GM18868 (cell line): ENCODE data around the gene ADGB.

Source experiments
- ATAC-seq: cut with Tn5 transposase; IDR thresholded peaks from one replicate; pipeline ENCODE4 v1.9.1; 2021; ENCODE audit warnings: mild to moderate bottlenecking, moderate library complexity; ENCODE audit not compliant: unreplicated experiment

Gene ADGB

DNA sequence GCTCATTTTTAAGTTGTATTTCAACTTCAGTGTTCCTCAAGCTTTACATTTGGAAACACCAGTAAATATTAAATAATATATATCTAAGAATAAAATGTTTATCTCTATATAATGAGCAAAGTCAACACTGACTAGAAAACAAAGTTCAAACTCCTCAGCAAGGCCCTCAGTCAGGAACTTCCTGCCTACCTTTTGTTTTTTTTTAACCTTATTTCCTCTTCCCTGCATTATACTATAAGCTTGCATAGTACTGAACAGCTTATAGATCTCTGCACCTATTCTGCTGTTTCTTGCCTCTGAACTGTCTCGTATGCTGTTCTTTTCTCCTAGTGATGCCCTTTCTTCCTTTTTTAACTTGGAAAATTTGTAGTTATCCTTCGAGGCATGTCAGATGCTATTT lies 29.6 kb downstream of the ADGB start:
- ATAC-seq, result no peak

DNA sequence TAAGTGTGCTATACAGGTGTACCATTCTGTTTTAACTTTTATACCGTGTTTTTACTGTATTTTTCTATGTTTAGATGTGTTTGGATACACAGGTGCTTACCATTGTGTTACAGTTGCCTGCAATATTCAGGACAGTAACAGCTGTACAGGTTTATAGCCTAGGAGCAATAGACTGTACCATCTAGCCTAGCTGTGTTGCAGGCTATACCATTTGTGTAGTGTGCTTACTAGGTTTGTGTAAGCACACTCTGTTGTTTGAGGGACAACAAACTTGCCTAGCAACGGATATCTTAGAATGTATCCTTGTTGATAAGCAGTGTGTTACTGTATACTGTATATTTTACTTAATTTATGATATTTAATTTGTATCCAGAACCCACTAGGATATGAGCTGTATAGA lies 35.2 kb downstream of the ADGB start:
- no peak for ATAC-seq

DNA sequence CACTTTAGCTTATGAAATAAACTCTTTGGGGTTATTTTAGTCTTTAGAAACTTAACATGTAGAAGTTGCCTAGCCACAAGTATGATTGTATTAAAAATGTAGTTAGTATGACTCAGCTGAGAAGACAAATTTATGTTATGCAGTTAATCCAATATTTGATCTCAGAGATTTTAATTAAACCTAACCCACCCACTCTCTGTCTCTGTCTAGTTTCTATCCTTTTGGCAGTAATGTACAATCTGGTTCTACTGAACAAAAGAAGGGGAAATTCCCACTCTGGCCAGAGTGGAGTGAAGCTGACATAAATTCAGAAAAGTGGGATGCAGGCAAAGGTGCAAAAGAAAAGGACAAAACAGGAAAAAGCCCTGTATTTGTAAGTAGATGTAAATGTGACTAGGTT lies 36.4 kb downstream of the ADGB start:
- ATAC-seq, result no peak

DNA sequence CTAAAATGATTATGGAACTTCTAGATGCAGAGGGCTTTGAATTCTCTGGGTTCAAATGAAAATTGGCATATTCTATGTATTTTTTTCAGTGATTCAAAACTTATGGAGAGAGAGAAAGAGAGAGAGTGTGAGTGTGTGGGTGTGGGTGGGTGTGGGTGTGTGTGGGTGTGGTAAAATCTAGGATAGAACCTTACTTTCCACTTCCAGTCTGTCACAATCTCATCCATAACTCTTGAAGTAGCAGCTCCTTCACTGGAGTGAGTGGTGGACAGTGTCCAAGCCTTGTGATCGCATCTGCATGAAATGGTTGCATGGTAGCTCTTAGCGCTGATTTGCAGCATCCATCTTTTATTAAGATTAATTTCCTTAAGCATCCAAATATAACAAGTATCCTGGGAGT lies 37.7 kb downstream of the ADGB start:
- ATAC-seq, result no peak

DNA sequence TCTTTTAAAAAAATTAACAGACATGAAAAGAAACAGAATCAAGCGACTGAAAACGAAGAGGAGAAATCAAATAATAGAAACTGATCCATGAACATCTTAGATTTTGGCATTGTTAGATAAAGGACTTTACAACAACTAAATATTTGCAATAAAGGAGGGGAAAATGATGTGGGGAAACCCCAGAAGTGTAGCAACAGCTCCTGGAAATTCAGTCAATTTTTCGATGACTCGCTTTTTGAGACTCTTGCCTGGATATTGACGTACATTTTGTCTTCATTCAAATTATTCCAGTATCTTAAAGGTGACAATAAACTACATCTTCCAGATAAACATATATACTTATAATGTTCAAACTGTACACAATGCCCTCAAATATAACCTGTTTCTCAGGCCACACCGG lies 44.1 kb downstream of the ADGB start:
- no peak for ATAC-seq

DNA sequence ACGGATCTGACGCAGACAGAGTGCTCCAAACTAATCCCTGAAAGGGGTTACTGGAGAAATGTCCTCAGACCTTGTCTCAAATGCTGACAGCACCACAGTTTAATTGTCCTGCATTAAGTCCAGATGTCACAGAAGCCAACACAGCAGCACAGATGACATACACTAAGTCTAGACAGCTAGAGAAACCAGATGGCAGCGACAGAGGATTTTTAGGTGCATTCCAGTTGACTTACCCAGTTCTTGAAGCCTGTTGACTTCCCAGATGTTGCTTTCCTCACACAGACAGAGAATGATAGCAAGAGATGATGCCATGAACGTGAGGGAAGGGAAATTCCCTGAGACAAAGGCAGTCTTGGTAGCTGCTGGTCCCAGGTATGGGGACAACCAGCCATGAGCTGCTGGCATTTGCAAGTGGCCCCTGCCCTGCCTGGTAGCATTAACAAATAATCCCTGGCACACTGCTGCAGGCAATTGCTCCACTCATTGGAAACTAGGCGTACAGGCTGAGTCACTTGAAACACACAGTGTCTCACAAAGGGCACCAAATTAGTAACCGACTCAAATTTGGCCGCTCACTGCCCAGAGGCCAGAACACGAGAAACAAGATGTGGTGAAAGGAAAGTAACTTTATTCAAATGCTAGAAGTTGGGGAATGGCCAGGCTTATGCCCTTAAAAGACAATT lies 52.2 kb downstream of the ADGB start:
- peak; percentile 53 for ATAC-seq

DNA sequence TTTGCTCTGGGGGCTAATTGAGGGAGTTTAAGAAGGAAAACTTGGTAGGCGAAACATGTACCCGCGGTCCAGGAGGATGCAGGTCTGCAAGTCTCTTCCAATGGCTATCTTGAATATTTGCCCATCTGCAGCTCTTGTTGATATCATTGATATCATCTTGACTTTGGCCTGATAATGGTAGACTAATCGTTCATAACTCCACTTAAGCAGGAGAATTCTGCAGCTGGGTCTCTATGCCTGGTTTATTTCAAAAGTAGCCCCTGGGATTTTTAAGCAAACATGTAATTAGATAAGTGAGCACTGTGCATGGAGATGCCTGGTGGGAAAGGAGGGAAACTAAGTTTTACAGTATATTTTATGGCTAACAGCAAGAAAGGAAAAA lies 52.7 kb downstream of the ADGB start:
- ATAC-seq, result no peak

DNA sequence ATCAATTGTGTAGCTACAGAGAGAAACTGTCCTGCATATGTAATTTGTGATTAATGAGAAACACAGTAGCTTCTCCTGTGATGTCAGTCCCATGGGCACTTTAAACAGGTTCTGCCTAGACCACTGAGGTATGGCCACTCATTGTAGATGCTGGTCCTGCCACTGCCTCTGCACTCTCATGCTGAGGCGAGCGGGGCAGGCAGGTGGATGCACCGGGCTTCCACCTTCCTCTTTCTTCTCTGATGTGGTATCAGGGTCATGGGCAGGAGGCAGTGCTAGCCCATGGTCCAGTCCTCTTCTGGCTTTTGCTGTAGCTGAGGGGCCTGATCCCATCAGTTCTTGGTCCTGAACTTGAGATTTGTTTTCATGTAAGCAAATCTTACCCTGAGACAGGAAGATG lies 58.7 kb downstream of the ADGB start:
- no peak for ATAC-seq

DNA sequence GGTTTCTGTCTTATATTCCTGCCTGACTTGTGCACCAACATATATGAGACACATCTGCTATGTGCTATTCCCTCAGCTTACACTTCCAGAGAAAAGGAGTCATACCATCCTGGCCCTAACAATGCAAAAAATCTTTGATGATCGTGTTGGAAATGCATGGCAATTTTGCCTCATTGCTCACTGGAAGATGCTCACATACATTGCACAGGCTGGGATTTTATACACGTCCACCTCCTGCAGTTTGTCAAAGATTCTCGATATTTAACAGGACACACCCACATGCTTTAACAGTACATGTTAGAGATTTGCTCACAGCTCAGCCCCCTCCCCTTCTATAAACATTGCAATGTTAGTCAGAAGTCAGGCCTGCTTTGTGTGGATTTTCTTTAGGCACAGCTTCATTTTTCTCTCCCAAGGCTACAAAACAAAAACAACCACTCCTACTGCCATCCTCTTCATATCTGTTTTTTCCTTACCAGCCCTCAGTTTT lies 66.1 kb downstream of the ADGB start:
- no peak for ATAC-seq

DNA sequence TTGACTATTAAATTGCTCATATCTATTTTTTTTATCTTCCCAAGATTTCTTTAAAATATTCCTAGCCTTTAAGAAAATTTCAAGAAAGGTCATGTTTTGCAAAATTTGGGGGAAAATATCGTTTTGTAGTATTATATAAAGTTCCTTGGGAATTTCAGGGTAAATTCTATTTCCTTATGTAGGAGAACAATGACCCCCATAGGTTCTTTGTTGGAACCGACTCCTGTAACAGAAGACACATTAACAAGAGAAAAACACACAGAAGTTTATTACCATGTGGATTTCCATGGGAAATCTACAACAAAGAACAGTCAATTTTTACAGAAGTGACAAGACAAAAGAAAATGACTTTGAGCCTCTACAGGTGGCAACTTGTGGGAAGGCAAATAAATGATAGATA lies 68.1 kb downstream of the ADGB start:
- no peak for ATAC-seq

DNA sequence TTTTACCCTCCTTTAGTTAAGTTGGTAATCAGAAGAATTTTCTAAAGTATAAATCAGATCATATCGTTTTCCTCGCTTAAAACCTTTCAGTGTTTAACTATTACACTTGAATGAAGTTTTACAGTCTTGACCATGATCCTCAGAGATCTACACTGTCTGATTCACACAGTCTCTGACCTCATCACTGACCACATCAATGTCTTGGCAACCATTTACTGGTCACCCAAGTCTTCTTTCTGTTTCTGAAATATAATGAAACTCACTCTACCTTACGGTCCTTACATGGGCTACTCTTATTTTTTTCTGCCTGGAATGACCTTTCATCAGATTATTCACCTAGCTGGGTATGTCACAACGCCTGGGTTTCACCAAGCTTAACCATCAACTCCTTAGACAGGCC lies 71.4 kb downstream of the ADGB start:
- ATAC-seq, result no peak

DNA sequence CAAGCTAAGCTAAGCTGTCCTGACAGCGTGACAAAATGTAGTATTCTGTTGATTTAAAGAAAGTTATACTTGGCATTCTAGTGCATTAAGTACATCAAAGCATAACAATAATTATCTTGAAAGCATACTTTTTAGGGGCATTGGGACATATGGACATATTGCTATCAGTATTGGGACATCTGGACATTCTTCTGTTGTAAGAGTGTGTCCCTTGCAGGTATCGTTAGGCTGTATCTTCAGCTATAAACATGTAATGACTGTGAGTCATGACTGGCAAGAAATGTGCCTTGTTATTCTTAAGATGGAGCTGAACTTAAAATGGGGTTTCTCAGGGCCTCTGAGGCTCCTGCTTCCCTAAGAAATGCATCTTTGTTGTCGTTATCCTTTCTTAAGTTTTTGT lies 74.3 kb downstream of the ADGB start:
- ATAC-seq, result no peak

DNA sequence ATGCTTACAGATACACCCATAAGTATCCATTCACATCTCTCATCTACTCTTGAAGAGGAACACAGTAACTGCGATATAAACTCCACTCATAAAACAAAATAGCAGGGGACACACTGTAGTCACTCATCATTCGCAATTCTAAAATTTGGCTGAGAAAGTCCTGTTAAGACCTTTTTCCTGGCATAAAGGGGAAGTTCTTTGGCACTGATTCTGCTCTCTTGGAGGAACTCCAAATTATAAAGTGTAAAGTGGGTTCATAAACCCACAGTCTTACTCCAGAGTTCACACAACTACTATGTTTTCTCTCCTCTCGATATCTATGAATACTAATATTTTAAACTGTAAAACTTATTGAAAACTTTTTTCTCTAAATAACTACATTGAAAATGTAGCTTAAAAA lies 80.6 kb downstream of the ADGB start:
- no peak for ATAC-seq

DNA sequence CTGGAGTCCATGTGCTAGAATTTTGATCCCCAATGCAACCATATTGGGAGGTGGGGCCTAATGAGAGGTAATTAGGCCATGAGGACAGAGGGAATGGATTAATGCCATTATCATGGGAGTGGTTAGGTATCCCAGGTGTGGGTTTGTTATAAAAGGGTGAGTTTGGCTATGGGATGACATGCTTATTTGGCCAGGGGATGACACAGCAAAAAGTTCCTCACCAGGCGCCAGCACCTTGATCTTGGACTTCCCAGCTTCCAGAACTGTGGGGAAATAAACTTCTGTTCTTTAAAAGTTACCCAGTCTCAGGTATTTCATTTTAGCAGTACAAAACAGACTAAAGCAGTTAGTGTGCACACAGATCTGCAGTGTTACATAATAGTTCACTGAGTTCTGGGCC lies 84.1 kb downstream of the ADGB start:
- ATAC-seq, result no peak

DNA sequence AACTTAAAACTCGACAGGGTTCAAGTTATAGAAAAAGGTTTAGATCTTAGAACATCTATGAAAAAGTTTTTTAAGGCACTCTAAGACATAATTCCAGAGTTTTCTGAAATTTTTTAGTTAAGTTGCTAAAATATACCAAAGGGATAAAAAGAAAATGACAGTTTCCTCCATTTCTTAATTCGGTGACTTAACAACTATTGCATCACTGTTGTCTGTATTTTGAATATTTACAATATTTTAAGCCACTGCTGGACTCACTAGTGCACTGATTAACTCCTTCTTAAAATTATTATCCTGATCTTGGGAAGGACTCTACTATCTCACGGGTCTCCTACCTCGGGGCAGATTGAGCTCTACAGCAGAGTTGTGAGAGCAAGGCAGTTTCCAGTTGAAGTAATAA lies 91.0 kb downstream of the ADGB start:
- no peak for ATAC-seq

DNA sequence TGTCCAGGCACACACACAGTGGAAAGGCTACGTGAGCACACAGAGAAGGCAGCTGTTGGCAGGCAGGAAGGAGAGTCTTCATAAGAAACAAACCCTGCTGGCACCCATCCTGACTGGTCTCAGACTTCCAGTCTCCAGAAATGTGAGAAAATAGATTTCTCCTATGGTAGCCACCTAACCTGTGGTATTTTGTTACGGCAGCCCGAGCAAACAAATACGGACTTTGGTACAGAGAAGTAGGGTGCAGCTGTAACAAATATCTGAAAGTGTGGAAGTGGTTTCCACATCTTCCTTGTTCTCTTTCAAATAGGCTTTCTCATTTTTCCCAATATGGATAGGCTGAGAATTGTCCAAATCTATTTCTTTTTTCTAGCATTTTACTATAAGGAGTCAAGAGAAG lies 94.6 kb downstream of the ADGB start:
- ATAC-seq, result no peak

DNA sequence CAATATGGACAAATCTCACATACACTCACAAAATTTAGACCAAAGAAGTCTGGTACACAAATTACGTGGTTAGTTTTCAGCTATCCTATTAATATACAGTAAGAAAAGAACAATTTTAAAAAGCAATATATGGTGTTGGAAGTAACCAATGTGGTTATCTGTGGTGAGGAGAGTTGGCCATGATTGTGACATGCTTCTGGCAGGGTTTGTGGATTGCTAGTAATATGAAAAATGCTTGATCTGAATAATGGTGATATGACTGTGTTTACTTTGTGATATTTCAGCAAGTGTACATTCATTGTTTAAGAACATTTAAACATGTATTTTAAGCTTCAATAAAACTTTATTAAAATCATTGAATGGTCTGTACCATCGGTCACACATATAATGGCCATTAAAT lies 99.1 kb downstream of the ADGB start:
- no peak for ATAC-seq

DNA sequence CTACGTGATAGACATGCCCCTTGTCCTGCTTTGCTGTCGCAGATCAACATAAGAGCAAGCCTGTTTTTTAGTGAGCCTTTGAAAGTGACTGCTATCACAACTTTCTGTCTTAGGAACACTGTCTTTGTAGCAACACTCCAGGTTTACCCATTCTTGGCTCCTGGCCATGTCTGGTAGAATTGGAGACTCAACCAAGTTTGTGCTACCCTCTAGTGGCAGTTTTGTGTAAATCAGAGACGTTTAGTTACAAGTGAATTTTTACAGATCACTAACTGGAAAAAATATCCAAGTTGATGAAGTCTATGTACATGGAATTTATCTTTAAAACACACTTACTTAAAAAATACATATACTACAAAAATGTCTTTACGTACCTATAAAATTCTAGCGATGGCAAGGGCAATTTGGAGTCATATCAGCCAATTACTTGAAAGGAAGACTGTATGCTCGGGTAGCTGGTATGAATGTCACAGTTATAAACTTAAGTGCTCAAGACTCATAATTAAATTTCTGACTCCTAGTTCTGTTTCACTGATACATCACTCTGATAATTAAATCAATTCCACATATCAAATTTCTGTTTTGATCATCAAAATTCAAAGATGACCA lies 101.4 kb downstream of the ADGB start:
- peak; percentile 91 for ATAC-seq

DNA sequence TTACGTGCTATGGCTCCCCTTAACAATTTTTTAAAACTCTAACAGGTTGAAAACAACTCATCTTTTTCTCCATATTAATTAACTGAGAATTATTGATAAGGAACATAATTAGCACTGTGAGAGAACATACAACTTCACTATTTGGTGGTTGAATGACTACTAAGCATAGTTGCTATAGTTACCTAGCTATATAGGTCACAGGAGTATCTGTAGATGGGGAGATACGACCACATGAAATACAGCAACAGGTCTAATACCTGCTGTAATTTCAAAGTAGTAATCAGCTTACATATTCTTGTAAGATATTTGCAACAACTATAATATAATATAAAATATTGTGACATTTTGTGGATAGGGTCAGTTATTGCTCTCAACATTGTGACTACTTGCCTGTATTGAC lies 102.9 kb downstream of the ADGB start:
- no peak for ATAC-seq

DNA sequence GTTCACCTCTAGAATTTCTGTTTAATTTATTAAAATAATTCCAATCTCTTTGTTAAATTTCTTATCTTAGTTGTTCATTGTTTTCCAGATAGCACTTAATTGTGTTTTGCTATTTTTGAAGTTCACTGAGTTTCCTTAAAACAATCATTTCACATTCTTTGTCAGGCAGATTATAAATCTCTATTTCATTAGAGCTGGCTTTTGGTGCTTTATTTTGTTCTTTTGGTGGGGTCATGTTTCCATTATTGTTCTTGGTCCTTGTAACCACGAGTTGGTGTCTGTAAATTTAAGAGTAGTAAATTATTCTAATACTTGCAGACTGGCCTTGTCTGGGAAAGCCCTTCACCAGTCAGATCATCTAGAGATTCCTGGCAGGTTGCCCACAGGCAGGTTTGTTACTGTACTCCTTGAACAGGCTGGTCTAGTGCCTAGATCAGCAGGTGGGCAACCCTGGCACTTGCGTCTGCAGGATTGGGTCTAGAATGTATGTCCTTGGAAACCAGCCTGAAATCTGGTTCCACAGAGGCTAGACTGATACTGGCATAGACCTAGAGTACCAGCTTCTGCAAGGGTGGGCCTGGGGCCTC lies 110.4 kb downstream of the ADGB start:
- no peak for ATAC-seq

DNA sequence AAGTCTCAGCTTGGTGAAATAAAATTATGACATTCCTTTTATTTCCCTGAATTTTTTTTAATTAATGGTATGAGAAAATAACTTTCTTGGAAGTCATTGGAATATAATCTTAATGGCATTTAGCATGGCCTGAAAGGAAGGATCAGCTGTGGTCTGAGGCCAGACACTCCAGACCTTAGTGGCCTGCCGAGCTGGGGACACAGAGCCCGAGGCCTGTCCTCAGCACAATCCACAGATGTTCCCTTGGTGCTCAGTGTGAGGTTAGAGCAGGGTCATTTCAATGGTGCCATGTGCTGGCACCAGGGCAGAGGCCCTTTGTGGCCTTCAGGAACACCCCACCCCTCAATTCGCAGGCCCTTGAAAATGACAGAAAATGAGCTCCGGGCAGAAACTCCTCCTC lies 120.6 kb downstream of the ADGB start:
- no peak for ATAC-seq

DNA sequence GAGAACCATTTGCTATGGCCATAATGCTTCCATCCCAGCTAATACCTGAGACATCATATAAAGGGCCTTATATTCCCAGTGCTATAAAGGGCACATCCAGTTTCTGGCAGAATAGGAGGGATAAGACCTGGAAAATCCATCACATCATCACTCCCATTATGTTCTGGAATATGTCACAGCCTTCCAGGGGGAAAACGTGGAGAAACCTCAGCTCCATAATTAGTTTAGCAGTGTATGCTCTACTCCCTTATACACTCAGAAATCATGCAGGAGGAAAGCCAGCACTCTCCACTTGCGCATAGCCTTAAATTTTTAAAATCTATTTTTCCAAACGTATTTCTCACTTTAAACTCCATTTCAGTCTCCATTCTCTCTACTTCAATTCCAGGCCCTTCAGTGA lies 140.9 kb downstream of the ADGB start:
- ATAC-seq, result no peak

DNA sequence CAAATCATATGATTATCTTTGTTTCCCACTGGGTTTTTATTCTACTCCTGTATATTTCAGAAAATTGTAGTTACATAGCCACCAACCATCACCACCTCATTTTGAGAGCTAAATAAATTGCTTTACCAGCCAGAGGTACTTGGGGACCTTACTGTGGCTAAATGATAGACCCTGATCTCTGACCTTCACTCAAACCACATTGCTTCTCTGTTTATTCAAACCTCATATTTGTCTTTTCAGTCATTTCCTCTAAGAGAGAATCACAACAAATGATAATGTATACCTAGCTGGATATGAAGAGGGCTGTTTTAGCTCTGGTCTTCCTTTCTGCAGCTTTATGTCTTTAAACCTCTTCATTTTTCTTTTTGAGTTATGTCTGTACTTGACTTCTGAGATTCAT lies 142.8 kb downstream of the ADGB start:
- ATAC-seq, result no peak
